Chondrocyte (in vitro differentiated cells): ENCODE measurements around the gene GPN2. TPM values are rescaled to one million over a fixed set of nuclear protein-coding genes. Genes with fewer than 3 reads are reported as not detected.
A peak's percentile ranks its signal among the peaks of the same experiment; 100 is the strongest.
"Not testable (repeated sequence)": the region's sequence is repeated elsewhere in the genome, so short reads cannot be mapped to it uniquely, and the experiment has no call there.

Experiments used
- DNase-seq: peaks from one replicate; pipeline ENCODE4 v3.0.0; 2021; ENCODE audit warnings: mixed read lengths, low spot score
- H3K27ac Mint-ChIP-seq: one replicate; pipeline ENCODE4 v1.8.0; 2021; ENCODE audit warnings: mild to moderate bottlenecking, moderate library complexity, mixed read lengths; ENCODE audit not compliant: unreplicated experiment
- H3K27me3 Mint-ChIP-seq: 2 replicates; pipeline ENCODE4 v1.8.0; 2021; ENCODE audit warnings: low read depth, mixed read lengths
- H3K36me3 Mint-ChIP-seq: 2 replicates; pipeline ENCODE4 v1.8.0; 2021; ENCODE audit warnings: low read depth, mixed read lengths
- H3K4me1 Mint-ChIP-seq: 2 replicates; pipeline ENCODE4 v1.8.0; 2021; ENCODE audit warnings: low read depth, mild to moderate bottlenecking, mixed read lengths
- H3K4me3 Mint-ChIP-seq: one replicate; pipeline ENCODE4 v1.8.0; 2021; ENCODE audit warnings: mild to moderate bottlenecking, moderate library complexity, mixed read lengths; ENCODE audit not compliant: unreplicated experiment
- H3K9me3 Mint-ChIP-seq: 2 replicates; pipeline ENCODE4 v1.8.0; 2021; ENCODE audit warnings: low read depth, mixed read lengths
- CTCF ChIP-seq: fragments of 200-600 bp; sonication (generic); IDR thresholded peaks from 2 replicates; pipeline ENCODE4 v1.5.0; 2021; ENCODE audit warnings: antibody characterized with exemption, mild to moderate bottlenecking, moderate library complexity
- total RNA-seq: library from RNA; stranded (reverse); gene quantifications from 3 replicates; pipeline ENCODE4 v1.2.1, GENCODE V29; 2021

GPN2 gene
- total RNA-seq, 1 donor from 2014 or later = 19.8 TPM

GRCh38 chr1:26839779-26840178, 50.3 kb downstream of the GPN2 start:
- peaks cover 10% of the 10 kb centered on the region for H3K36me3 Mint-ChIP-seq
- peaks cover 6% of the 10 kb centered on the region for H3K4me1 Mint-ChIP-seq
- H3K27me3 Mint-ChIP-seq = no peaks in the 10 kb centered on the region
- no peak overlapping the region for H3K27ac Mint-ChIP-seq
- H3K9me3 Mint-ChIP-seq = no peaks in the 10 kb centered on the region
- no peak overlapping the region for H3K4me3 Mint-ChIP-seq
- no peak for TF ChIP-seq CTCF
- no peak for DNase-seq

GRCh38 chr1:26839339-26839722, 50.8 kb downstream of the GPN2 start:
- no peak for TF ChIP-seq CTCF
- Mint-ChIP-seq H3K4me3 (no peak overlapping the region), H3K36me3 (peaks cover 14% of the 10 kb centered on the region), H3K27ac (peak overlapping the region; percentile 45), H3K9me3 (no peaks in the 10 kb centered on the region), H3K4me1 (peaks cover 6% of the 10 kb centered on the region), H3K27me3 (no peaks in the 10 kb centered on the region)
- DNase-seq = no peak

- Mint-ChIP-seq H3K9me3 (no peaks in the 10 kb centered on the region), H3K4me3 (no peak overlapping the region), H3K4me1 (peaks cover 6% of the 10 kb centered on the region), H3K27me3 (no peaks in the 10 kb centered on the region), H3K27ac (peak overlapping the region; percentile 45), H3K36me3 (peaks cover 19% of the 10 kb centered on the region)
- TF ChIP-seq CTCF = no peak
- DNase-seq = no peak
Observed at GRCh38 chr1:26838474-26839338, 51.4 kb downstream of the GPN2 start.

GRCh38 chr1:26837665-26838064, 52.4 kb downstream of the GPN2 start:
- H3K27me3 Mint-ChIP-seq, H3K4me1 Mint-ChIP-seq, H3K27ac Mint-ChIP-seq, DNase-seq, H3K9me3 Mint-ChIP-seq, H3K4me3 Mint-ChIP-seq: not testable (repeated sequence)
- peaks cover 25% of the 10 kb centered on the region for H3K36me3 Mint-ChIP-seq

- H3K4me1 Mint-ChIP-seq = peaks cover 9% of the 10 kb centered on the region
- DNase-seq = no peak
- H3K36me3 Mint-ChIP-seq = peaks cover 26% of the 10 kb centered on the region
- H3K4me3 Mint-ChIP-seq = no peak overlapping the region
- no peak for TF ChIP-seq CTCF
- H3K9me3 Mint-ChIP-seq = no peaks in the 10 kb centered on the region
- H3K27me3 Mint-ChIP-seq = no peaks in the 10 kb centered on the region
- H3K27ac Mint-ChIP-seq = no peak overlapping the region
Observed at GRCh38 chr1:26833432-26834405, 56.4 kb downstream of the GPN2 start.
